HepG2 (cell line): ENCODE results near the gene CPA5.

Experiments
- FOXA3 ChIP-seq: IDR thresholded peaks from 2 replicates; pipeline ENCODE4 v1.6.1; 2016; ENCODE audit warnings: missing genetic modification reagents, missing compliant biosample characterization
- NFYB ChIP-seq: sonication (generic); formaldehyde crosslinking; IDR thresholded peaks from 2 replicates; pipeline ENCODE4 v1.4.0; 2020; ENCODE audit warnings: missing genetic modification reagents
- NR2F2 ChIP-seq: IDR thresholded peaks from 2 replicates; pipeline ENCODE4 v1.6.1; 2012; ENCODE audit warnings: low read depth, inconsistent platforms, borderline replicate concordance
- PHF20 ChIP-seq: sonication (generic); formaldehyde crosslinking; IDR thresholded peaks from 2 replicates; pipeline ENCODE4 v1.5.0; 2020; ENCODE audit warnings: mild to moderate bottlenecking, missing genetic modification reagents
- SIN3A ChIP-seq: IDR thresholded peaks from 2 replicates; pipeline ENCODE4 v1.6.1; 2011; ENCODE audit warnings: low read depth, mild to moderate bottlenecking, control low read depth, low read length, borderline replicate concordance
- TBL1XR1 ChIP-seq: fragments of 150-350 bp; IDR thresholded peaks from 2 replicates; pipeline ENCODE4 v1.6.1; 2014; ENCODE audit warnings: borderline replicate concordance, low read length; ENCODE audit not compliant: partially characterized antibody
- ZBTB7B ChIP-seq: sonication (generic); formaldehyde crosslinking; IDR thresholded peaks from 2 replicates; pipeline ENCODE4 v1.4.0; 2020; ENCODE audit warnings: missing genetic modification reagents
- ZNF567 ChIP-seq: sonication (generic); formaldehyde crosslinking; IDR thresholded peaks from 2 replicates; pipeline ENCODE4 v1.8.1; 2023; ENCODE audit warnings: mild to moderate bottlenecking, missing genetic modification reagents, borderline replicate concordance
- TF ChIP-seq, protein P1 (sequence below): IDR thresholded peaks from 2 replicates; pipeline ENCODE4 v1.6.1; 2016; ENCODE audit warnings: low read depth
- TF ChIP-seq, protein P2 (sequence below): sonication (generic); formaldehyde crosslinking; IDR thresholded peaks from 2 replicates; pipeline ENCODE4 v1.8.0; 2022; ENCODE audit warnings: low read depth, missing genetic modification reagents
- TF ChIP-seq, protein P3 (sequence below): sonication (generic); formaldehyde crosslinking; IDR thresholded peaks from one replicate; pipeline ENCODE4 v1.5.1; 2020; ENCODE audit warnings: mild to moderate bottlenecking, missing genetic modification reagents; ENCODE audit errors: not compliant biosample characterization

DNA sequence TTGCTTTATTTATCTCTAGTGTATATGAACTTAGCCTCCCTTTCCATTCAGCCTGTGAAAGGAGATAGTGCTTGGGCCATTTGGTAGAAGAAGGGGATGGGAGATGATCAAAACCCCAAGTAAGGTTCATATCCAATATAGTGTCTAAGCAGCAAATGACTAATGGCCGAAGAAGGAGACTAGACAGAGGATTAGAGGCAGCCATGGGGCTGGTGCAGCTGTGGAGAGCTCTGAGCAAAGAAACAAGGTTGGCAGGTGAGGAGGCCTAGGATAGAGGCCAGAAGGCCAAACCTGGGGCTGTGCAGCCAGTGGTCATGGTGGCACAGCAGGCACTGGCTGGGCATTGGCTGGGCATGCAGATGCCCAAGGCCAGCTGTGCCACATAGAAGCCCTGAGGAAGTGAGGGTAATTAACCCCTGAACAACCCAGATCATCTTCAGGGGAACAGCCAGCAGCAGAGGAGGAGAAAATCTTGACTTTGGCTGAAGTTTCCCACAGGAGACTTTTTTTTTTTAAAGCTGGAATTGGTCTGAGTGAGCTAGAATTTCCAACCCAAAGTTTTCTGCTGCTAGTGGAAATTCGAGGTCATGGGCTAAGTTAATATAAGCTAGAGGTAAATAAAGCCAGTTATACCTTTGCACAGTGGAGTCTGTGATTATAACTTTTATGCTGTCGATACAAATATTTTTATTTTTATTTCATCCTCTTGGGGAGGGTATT is 25.4 kb downstream of the CPA5 start:
- TF ChIP-seq NFYB (CRISPR knock-in tag) = no peak
- TF ChIP-seq FOXA3 (CRISPR knock-in tag) = no peak
- TF ChIP-seq, protein P1, sequence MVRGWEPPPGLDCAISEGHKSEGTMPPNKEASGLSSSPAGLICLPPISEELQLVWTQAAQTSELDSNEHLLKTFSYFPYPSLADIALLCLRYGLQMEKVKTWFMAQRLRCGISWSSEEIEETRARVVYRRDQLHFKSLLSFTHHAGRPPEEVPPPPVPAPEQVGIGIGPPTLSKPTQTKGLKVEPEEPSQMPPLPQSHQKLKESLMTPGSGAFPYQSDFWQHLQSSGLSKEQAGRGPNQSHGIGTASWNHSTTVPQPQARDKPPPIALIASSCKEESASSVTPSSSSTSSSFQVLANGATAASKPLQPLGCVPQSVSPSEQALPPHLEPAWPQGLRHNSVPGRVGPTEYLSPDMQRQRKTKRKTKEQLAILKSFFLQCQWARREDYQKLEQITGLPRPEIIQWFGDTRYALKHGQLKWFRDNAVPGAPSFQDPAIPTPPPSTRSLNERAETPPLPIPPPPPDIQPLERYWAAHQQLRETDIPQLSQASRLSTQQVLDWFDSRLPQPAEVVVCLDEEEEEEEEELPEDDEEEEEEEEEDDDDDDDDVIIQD (CRISPR knock-in tag) = no peak
- no peak for TF ChIP-seq ZNF567 (CRISPR knock-in tag)
- TF ChIP-seq ZBTB7B (CRISPR knock-in tag) = no peak
- no peak for TF ChIP-seq NR2F2
- TF ChIP-seq, protein P2, sequence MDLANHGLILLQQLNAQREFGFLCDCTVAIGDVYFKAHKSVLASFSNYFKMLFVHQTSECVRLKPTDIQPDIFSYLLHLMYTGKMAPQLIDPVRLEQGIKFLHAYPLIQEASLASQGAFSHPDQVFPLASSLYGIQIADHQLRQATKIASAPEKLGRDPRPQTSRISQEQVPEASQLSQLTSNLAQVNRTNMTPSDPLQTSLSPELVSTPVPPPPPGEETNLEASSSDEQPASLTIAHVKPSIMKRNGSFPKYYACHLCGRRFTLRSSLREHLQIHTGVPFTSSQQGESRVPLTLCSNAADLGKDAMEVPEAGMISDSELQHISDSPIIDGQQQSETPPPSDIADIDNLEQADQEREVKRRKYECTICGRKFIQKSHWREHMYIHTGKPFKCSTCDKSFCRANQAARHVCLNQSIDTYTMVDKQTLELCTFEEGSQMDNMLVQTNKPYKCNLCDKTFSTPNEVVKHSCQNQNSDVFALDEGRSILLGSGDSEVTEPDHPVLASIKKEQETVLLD (CRISPR knock-in tag) = no peak
- no peak for TF ChIP-seq PHF20 (CRISPR knock-in tag)
- no peak for TF ChIP-seq TBL1XR1
- TF ChIP-seq, protein P3, sequence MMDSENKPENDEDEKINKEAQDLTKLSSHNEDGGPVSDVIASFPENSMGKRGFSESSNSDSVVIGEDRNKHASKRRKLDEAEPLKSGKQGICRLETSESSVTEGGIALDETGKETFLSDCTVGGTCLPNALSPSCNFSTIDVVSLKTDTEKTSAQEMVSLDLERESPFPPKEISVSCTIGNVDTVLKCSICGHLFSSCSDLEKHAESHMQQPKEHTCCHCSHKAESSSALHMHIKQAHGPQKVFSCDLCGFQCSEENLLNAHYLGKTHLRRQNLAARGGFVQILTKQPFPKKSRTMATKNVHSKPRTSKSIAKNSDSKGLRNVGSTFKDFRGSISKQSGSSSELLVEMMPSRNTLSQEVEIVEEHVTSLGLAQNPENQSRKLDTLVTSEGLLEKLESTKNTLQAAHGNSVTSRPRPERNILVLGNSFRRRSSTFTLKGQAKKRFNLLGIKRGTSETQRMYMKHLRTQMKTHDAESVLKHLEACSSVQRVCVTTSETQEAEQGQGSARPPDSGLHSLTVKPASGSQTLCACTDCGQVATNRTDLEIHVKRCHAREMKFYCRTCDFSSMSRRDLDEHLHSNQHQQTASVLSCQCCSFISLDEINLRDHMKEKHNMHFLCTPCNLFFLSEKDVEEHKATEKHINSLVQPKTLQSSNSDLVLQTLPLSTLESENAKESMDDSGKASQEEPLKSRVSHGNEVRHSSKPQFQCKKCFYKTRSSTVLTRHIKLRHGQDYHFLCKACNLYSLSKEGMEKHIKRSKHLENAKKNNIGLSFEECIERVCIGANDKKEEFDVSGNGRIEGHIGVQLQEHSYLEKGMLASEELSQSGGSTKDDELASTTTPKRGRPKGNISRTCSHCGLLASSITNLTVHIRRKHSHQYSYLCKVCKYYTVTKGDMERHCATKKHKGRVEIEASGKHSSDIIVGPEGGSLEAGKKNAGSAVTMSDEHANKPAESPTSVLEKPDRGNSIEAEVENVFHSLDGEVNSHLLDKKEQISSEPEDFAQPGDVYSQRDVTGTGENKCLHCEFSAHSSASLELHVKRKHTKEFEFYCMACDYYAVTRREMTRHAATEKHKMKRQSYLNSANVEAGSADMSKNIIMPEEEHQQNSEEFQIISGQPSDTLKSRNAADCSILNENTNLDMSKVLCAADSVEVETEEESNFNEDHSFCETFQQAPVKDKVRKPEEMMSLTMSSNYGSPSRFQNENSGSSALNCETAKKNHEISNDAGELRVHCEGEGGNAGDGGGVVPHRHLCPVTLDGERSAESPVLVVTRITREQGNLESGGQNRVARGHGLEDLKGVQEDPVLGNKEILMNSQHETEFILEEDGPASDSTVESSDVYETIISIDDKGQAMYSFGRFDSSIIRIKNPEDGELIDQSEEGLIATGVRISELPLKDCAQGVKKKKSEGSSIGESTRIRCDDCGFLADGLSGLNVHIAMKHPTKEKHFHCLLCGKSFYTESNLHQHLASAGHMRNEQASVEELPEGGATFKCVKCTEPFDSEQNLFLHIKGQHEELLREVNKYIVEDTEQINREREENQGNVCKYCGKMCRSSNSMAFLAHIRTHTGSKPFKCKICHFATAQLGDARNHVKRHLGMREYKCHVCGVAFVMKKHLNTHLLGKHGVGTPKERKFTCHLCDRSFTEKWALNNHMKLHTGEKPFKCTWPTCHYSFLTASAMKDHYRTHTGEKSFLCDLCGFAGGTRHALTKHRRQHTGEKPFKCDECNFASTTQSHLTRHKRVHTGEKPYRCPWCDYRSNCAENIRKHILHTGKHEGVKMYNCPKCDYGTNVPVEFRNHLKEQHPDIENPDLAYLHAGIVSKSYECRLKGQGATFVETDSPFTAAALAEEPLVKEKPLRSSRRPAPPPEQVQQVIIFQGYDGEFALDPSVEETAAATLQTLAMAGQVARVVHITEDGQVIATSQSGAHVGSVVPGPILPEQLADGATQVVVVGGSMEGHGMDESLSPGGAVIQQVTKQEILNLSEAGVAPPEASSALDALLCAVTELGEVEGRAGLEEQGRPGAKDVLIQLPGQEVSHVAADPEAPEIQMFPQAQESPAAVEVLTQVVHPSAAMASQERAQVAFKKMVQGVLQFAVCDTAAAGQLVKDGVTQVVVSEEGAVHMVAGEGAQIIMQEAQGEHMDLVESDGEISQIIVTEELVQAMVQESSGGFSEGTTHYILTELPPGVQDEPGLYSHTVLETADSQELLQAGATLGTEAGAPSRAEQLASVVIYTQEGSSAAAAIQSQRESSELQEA (CRISPR knock-in tag) = no peak
- TF ChIP-seq SIN3A = no peak
